ENCODE results near the gene PRF1.

PRF1 gene

DNA sequence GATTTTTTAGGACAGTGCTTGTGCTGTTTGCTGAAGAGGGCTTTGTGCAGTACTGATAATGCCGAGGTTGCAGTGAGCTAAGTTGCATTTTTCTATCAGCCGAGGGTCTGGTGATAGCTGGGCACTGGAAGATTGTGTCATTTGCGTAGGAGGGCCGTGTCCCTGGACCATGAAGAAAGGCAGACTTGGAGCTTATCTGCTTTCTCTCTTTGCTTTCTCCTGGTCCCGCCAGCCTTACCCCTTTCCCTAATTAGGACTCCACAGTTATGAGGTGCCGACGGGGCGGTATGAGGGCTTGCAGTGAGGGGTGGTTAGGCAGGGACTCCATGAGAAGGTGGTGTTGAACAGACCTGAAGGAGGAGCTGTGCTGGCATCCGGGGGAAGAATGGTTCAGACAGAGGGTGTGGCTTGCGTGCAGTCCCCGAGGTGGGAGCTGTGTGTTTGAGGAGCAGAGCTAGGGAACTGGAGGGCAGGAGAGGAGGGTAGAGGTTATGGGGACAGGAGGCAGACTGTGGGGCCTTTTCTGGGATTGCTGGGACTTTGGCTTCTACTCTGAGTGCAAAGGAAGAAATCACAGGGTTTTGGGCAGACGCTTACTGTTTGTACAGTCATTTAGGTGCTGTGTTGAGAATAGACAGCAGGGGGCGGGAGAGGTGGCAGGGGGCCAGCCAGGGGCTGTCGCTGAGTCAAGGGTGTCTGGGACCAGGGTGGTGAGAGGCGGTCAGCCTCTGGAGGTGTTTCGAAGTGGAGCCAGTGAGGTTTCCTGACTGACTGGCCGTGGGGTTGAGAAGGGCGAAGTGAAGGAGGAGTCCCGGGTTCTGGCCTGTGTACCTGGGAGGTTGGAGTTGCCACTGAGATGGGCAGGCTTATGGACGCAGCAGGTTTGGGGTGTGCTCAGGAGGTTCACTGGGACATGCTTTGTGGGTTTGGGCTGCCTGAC is 43.4 kb downstream of the PRF1 start:
- peak; percentile 27 to 49 (median 38) for DNase-seq

DNA sequence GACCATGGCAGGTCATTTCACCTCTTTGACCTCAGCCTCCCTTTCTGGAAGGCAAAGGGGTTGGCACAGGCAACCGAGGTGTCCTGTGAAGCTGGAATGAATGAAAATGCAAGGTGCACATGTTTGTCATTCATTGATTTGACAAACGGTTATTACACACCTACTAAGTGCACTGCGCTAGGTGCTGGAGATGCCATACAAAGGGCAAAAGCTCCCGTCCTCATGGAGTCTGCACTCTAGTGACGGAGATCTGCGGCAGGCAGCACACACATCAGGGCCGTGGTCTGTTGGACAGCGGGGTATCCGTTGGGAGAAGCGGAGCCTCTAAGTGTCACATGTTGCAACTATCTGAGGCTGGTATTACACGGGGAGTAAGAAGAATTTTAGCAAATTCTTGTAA is 44.2 kb downstream of the PRF1 start:
- DNase-seq = no peak

DNA sequence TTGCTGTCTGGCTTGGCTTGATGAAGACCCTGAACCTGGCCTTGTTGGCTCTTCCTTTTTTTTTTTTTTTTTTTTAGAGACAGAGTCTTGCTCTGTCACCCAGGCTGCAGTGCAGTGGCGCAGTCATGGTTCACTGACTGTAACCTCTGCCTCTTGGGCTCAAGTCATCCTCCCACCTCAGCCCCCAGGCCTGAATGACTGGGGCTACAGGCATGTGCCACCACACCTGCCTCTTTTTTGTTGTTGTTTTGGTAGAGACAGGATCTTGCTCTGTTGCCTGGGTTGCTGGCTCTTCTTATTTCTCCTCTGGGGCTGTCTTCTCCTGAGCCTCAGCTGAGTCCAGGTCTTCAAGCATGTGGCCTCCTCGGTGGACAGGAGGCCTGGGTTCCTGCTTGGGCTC is 44.7 kb downstream of the PRF1 start:
- no peak for DNase-seq

DNA sequence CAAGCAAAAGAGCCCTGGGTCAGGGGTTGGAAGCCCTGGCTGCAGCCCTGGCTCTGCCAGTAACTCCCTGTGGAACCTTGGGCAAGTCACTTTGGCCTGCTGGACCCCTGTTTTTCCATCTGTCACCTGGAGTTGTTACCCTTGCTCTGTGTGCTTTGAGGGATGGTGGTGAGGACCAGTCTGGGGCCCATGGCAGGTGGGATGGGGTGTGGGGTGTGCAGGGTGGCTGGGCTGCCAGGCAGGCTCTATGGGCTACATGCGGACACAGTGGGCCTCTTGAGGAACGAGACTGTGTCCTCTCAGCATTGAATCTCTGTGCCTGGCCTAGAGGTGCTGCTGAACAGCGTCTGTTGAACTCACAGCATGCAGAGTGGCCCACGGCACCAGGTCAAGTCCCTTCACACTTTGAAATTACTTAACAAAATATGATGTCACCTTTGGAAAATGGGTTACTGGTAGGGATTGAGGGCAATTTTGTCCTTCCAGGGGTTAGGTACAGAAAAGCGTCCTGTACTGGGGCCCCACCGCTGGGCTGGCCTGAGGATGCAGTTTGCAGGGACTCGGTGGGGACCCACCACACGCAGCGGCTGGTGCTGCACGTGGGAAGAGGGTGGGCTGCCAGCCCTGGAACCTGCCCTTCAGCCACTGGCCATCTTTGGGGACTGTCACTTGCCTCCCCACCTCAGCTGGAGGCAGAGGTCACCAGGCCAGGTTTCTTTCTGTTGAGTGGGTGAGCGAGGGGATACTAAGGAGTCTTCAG is 45.3 kb downstream of the PRF1 start:
- DNase-seq = no peak

DNA sequence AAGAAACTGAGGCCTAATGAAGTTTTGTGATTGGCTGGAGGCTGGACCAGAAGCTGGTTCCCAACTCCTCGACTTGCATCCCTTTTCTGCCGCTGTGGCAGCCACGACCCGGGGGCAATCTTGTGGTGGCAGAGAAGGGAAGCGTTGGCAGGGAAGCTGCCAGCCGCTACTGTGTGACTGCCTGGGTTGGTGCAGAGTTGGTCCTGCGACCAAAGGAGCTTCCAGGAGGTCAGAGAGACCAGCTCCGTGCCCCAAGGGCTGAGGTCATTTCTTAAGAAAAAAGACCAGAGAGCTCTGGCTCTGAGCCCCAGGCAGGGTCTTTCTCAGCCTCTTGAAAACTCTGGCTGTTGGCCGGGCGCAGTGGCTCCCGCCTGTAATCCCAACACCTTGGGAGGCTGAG is 47.2 kb downstream of the PRF1 start:
- DNase-seq = no peak

DNA sequence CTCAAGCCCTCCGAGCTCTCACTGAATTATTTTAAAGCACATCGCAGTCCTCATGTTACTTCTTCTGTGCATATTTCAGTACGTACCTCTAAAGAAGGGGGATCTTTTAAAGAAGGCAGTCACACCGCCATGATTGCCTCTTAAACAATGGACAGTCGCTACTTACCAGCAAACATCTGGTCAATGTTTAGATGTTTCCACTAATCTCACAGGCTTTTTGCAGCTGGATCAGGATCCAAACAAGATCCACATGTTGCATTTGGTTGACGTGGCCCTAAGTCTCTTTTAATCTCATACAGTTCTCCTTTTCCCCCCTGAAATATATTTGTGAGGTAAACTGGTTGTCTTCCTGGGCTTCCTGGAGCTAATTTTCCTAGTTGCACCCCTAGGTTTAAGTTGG is 50.0 kb downstream of the PRF1 start:
- no peak for DNase-seq

DNA sequence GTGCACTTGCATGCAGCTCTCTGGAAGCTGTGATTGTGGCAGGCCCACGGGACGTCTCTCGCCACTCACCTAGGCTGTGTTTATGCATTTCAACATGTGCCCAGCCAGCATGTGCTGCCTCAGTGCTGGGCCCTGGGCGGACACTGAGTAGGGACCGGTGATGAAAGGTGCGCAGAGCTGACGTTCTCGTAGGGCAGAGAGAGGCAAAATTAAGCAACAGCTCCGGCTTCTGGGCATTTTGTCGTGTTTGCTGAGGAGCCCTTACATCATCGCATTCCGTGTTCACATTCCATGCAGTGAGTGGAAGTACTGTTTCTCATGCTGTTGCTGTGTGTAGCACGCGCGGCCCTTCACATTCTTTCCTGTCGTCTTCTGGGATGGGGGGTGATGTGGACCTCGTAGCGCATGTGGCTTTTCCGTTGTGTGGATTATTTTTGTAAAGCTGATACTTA is 50.5 kb downstream of the PRF1 start:
- no peak for DNase-seq

DNA sequence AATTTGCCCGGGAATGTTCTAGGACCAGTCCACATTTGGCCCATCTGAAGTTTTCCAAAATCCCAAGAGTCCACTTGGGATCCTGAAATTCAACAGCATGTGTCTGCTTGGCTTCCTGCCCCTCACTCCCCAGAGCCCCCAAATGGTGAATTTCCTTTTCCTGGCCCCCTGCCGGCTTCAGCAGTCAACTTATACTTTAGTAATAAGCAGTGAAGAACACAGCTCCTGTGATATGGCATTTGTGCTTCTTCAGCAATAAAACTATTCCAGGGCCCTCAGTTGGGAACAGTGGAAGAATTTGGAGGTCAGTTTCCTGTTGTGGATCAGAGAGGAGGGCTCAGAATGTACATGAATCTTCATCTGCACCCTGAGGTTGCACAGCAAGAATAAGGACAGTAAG is 51.1 kb downstream of the PRF1 start:
- DNase-seq = no peak

DNA sequence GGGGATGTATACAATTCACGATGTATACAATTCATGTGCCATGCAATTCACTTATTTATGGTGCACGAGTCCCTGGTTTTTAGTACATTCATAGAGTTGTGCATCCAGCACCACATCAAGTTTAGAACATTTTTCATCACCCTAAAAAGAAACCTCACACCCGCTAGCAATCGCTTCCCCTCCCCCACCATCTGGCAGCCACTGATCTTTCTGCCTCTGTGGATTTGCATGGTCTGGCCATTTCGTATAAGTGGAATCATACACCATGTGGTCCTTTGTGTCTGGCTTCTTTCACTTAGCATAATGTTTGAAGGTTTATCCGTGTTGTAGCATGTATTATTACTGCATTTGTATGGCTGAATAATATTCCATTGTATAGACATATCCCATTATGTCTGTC is 52.1 kb downstream of the PRF1 start:
- DNase-seq = no peak

DNA sequence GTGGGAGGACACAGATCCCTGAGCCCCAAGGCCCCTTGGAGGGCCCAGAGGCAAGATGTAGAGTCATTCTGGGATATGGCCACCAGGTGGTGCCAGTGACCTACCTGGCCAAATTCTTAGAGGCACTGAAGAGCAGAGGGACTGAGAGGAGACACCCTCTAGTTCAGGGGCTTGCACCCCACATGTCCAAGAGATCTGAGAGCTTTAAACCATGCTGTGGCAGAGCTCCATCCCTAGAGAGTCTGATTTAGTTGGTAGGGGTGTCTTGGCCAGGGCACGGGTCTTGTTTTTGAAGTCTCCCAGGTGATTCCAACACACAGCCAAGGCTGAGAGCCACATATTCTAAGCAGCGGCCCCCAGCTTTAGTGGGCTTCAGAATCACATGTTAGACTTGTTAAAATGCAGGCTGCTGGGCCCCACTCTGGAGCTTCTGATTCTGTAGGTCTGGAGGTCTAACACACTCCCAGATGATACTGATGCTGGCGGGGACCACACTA is 52.5 kb downstream of the PRF1 start:
- DNase-seq = peak; percentile 39 to 64 (median 56)

DNA sequence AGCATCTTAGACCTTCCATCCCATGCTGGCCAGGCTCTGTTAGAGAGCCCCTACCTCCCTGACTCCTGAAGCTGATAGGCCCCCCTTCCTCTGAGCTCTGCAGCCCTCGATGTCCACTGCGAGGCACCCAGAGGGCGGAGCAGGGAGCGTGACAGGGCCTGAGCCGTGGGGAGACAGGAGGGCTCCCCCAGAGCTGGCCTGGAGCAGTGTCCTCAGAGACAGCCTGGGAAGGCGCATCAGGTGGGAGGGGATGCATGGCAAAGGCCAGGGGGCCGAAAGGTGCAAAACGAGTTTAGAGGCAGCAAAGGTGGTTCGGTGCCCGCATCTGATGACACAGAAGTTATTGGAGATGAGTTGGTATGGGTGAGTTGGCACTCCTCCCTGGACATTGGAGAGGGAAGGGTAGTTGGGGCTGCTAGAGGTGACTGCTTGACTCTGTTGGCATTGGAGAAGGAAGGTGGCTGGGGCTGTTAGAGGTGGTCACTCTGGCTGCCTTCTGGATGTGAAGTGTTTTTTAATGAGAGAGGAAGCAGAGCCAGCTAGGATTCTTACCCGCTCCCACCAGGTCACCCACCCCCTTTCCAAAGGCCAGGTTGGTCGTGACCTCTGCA is 53.1 kb downstream of the PRF1 start:
- DNase-seq = no peak
